Measurements from ENCODE around the gene LMTK2.
"Not testable (repeated sequence)": the region's sequence is repeated elsewhere in the genome, so short reads cannot be mapped to it uniquely, and the experiment has no call there.

Gene LMTK2

DNA sequence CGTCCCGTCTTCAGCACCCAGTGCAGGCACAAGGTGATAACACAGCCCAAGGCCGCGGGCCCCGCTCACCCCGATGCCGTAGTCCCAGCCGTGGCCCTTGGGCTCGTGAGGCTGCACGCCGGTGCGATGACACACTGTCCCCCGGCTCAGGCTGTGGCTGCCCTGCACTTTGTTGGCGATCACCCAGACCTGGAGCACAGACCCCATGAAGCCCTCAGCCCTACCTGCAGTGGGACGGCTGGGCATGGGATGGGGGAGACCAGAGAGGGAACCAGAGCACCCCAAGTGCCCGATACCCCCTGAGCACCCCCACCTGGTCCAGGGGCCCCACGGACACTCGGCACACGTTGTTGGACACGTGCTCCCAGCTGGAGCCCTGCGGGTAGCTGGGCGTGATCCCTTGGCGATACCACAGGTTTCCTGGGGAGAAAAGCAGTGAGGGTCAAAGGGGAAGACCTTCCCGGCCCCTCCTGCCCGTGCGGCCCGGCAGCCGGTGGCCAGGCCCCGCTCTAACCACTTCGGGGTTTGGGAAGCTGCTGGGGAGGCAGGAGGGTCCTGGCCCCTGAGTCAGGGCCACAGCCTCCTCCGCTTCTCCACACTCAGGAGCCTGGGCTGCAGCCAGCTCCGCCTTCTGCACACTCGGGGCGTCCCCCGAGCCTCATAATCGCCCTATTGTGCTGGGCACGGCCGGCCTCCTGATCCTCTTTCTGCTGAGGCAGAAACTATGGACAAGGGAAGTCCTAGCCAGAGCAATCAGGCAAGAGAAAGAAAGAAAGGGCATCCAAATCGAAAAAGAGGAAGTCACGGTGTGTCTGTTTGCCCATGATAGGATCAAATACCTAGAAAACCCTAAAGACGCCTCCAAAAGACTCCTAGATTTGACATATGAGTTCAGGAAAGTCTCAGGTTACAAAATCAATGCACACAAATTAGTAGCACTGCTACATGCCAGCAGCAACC is 111.2 kb downstream of the LMTK2 start:
- TF ChIP-seq POU2F2 (IDR thresholded peaks at IDR 0.05; ENCODE audit: low read depth, low read length) (no peak), SPI1 (IDR thresholded peaks at IDR 0.05; ENCODE audit: low read depth, low read length) (peak; percentile 94), TAF1 (IDR thresholded peaks at IDR 0.05; ENCODE audit: low read depth, low read length) (no peak)
- FAIRE-seq (no peak), DNase-seq (ENCODE audit: insufficient read length, low spot score) (no peak)

DNA sequence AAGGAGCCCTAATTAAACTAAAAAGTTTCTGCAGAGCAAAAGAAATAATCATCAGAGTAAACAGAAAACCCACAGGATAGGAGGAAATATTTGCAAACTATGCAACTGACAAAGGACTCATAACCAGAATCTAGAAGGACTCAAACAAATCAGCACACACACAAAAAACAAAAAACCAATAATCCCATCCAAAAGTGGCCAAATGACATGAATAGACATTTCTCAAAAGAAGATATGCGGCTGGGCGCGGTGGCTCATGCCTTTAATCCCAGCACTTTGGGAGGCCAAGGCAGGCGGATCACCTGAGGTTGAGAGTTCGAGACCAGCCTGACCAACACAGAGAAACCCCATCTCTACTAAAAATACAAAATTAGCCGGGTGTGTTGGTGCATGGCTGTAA is 112.7 kb downstream of the LMTK2 start:
- not testable (repeated sequence) for DNase-seq (ENCODE audit: insufficient read length, low spot score); FAIRE-seq

DNA sequence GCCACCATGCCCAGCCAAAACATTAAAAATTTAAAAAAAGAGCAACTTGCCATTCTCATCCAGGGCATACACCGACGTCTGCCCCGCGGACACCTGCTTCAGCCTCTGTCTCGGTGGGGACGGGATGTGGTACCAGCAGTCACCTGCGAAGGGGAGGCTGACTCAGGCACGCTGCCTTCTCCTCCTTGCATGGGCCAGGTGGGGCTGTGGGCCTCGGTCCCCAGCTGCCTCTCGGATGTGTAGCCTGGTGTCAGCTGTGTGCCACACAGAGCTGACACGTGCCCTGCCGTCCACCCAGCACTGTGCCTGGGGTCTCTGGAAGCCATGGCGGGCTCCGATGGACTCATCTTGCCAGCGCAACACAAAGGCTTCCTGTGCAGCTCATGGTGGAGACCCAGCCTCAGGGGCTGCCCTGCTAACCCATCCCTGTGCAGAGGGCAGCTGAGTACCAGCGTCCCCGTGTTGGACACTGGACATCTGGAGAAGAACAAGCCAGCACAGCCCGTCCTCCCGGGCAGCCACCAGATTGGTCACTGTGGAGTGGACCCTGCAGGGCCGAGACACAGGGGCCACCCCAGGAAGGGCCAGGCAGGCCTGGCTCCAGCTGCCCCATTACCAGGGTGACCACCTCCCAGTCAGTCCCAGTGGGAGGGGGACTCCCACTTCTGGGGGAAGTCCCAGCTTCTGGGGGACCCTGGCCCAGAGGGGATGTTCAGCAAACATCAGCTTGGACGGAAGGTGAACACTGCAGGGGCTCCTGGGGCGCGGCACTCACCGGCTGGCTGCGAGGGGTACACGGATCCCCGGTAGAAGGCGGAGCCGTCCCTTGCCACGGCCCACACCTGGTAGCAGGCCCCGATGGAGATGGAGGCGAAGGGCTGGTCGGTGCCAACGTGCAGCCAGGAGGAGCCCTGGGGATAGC is 115.2 kb downstream of the LMTK2 start:
- no peak for FAIRE-seq
- TF ChIP-seq SPI1 (IDR thresholded peaks at IDR 0.05; ENCODE audit: low read depth, low read length) (no peak), POU2F2 (IDR thresholded peaks at IDR 0.05; ENCODE audit: low read depth, low read length) (no peak), PAX5 (IDR thresholded peaks at IDR 0.05; ENCODE audit: insufficient read depth, low read length, severe bottlenecking) (no peak), TAF1 (IDR thresholded peaks at IDR 0.05; ENCODE audit: low read depth, low read length) (no peak), POLR2A (IDR thresholded peaks at IDR 0.05; ENCODE audit: low read depth, low read length) (no peak), POLR2AphosphoS5 (IDR thresholded peaks at IDR 0.05; ENCODE audit: low read depth, low read length) (no peak)

GRCh38 chr7:98222533-98223195 is 116.0 kb downstream of the LMTK2 start:
- TF ChIP-seq TAF1 (IDR thresholded peaks at IDR 0.05; ENCODE audit: low read depth, low read length) (no peak), POLR2A (IDR thresholded peaks at IDR 0.05; ENCODE audit: low read depth, low read length) (no peak), POU2F2 (IDR thresholded peaks at IDR 0.05; ENCODE audit: low read depth, low read length) (no peak), PAX5 (IDR thresholded peaks at IDR 0.05; ENCODE audit: insufficient read depth, low read length, severe bottlenecking) (no peak), POLR2AphosphoS5 (IDR thresholded peaks at IDR 0.05; ENCODE audit: low read depth, low read length) (no peak), SPI1 (IDR thresholded peaks at IDR 0.05; ENCODE audit: low read depth, low read length) (no peak)
- FAIRE-seq, result no peak
- no peak for DNase-seq (ENCODE audit: insufficient read length, low spot score)

More for the DNA sequence above, 115.2 kb downstream of the LMTK2 start:
- peak; percentile 20 for DNase-seq (ENCODE audit: insufficient read length, low spot score)

- TF ChIP-seq POU2F2 (IDR thresholded peaks at IDR 0.05; ENCODE audit: low read depth, low read length), result no peak
- TF ChIP-seq SPI1 (IDR thresholded peaks at IDR 0.05; ENCODE audit: low read depth, low read length), result no peak
- no peak for DNase-seq (ENCODE audit: insufficient read length, low spot score)
- no peak for FAIRE-seq
Measured at GRCh38 chr7:98223351-98223897, 116.8 kb downstream of the LMTK2 start.

DNA sequence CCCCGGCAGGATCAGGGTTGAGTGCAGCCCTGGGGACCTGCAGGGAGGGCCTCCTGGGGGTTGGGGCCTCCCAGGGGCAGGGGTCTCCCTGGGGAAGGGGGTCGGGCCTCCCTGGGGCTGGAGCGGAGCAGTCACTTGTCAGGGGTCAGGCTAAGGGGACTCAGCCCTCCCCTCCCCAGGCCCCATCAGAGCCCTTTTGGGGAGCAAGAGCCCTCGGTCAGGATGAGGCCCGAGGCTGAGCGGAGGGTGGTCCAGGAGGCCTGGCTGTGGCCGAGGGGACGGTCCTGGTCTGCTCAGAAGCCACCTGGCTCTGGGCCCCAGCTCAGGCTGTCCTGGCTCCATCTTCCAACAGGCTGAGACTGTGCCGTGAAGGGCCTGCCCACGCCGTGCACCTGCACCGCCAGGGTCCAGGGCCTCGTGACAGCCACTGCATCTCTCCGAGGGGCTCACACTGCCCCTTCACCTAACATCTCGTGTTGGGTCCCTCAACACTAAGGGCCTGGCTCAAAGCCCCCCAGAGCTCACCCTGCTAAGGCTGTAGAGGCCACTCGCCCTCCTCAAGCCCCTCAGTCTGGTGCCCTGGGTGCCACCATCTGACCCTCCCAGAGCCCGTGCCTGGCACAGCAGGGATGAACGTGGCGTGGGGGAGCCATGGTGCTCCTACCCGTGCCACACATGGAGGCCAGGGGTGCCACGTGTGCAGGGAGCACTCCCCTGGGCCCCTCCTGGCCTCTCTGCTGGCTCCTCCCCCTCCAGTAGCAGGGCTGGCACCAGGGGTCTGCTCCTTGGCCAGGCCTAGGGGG is 117.4 kb downstream of the LMTK2 start:
- FAIRE-seq (no peak), DNase-seq (ENCODE audit: insufficient read length, low spot score) (no peak)
- TF ChIP-seq POLR2A (IDR thresholded peaks at IDR 0.05; ENCODE audit: low read depth, low read length) (no peak), POLR2AphosphoS5 (IDR thresholded peaks at IDR 0.05; ENCODE audit: low read depth, low read length) (no peak), SPI1 (IDR thresholded peaks at IDR 0.05; ENCODE audit: low read depth, low read length) (no peak), POU2F2 (IDR thresholded peaks at IDR 0.05; ENCODE audit: low read depth, low read length) (no peak), PAX5 (IDR thresholded peaks at IDR 0.05; ENCODE audit: insufficient read depth, low read length, severe bottlenecking) (no peak), TAF1 (IDR thresholded peaks at IDR 0.05; ENCODE audit: low read depth, low read length) (no peak)

- FAIRE-seq (no peak), DNase-seq (ENCODE audit: insufficient read length, low spot score) (no peak)
Measured at GRCh38 chr7:98224701-98225181, 118.1 kb downstream of the LMTK2 start.

GRCh38 chr7:98225913-98226614 is 119.4 kb downstream of the LMTK2 start:
- no peak for FAIRE-seq
- no peak for DNase-seq (ENCODE audit: insufficient read length, low spot score)
- TF ChIP-seq POLR2A (IDR thresholded peaks at IDR 0.05; ENCODE audit: low read depth, low read length) (no peak), SPI1 (IDR thresholded peaks at IDR 0.05; ENCODE audit: low read depth, low read length) (no peak), POU2F2 (IDR thresholded peaks at IDR 0.05; ENCODE audit: low read depth, low read length) (no peak), POLR2AphosphoS5 (IDR thresholded peaks at IDR 0.05; ENCODE audit: low read depth, low read length) (no peak), TAF1 (IDR thresholded peaks at IDR 0.05; ENCODE audit: low read depth, low read length) (no peak), PAX5 (IDR thresholded peaks at IDR 0.05; ENCODE audit: insufficient read depth, low read length, severe bottlenecking) (no peak)

More at GRCh38 chr7:98224701-98225181, 118.1 kb downstream of the LMTK2 start:
- TF ChIP-seq POLR2A (IDR thresholded peaks at IDR 0.05; ENCODE audit: low read depth, low read length) (no peak), TAF1 (IDR thresholded peaks at IDR 0.05; ENCODE audit: low read depth, low read length) (no peak), SPI1 (IDR thresholded peaks at IDR 0.05; ENCODE audit: low read depth, low read length) (no peak), POLR2AphosphoS5 (IDR thresholded peaks at IDR 0.05; ENCODE audit: low read depth, low read length) (no peak), PAX5 (IDR thresholded peaks at IDR 0.05; ENCODE audit: insufficient read depth, low read length, severe bottlenecking) (no peak), POU2F2 (IDR thresholded peaks at IDR 0.05; ENCODE audit: low read depth, low read length) (no peak)
